ENCODE measurements around the gene PCSK6.

DNA sequence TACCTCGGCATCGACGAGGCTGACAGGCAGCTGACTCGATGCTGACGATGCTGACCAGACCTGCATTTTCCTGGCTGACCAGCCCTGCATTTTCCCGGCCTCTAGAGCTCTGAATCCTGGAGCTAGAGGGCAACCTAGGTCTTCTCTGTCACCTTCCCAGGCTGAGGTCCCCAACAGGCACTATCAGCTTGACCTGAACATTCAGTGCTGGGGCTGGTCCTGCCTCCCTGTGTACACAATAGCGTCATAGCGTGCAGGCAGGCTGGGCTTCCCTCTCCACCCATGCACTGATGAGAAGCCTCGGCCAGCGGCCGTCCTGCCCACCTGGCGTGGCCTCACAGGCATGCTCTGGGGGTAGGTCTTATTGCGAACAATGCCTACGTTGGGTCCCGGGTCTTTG is 132.2 kb downstream of the PCSK6 start:
- TF ChIP-seq CTCF (IDR thresholded peaks at IDR 0.05; ENCODE audit: low read length) (no peak), EZH2 (optimal IDR thresholded peaks at IDR 0.05; ENCODE audit: low read depth, low read length) (no peak), EZH2phosphoT487 (IDR thresholded peaks at IDR 0.05; ENCODE audit: low read length) (no peak)

Data from MM.1S (cell line).